HepG2 (cell line): ENCODE results near the gene KHNYN. TPM values are rescaled to one million over a fixed set of nuclear protein-coding genes. Genes with fewer than 3 reads are reported as not detected.

Experiments used
- CENPBD1 ChIP-seq: sonication (generic); formaldehyde crosslinking; IDR thresholded peaks from 2 replicates; pipeline ENCODE4 v1.8.0; 2022; ENCODE audit warnings: missing genetic modification reagents, low read depth, mild to moderate bottlenecking, borderline replicate concordance
- FOXO1 ChIP-seq: sonication (generic); formaldehyde crosslinking; IDR thresholded peaks from 2 replicates; pipeline ENCODE4 v1.4.0; 2020; ENCODE audit warnings: missing genetic modification reagents
- GPBP1L1 ChIP-seq: sonication (generic); formaldehyde crosslinking; IDR thresholded peaks from 2 replicates; pipeline ENCODE4 v1.5.0; 2020; ENCODE audit warnings: mild to moderate bottlenecking, missing genetic modification reagents
- KDM4B ChIP-seq: sonication (generic); formaldehyde crosslinking; IDR thresholded peaks from 2 replicates; pipeline ENCODE4 v1.4.0; 2020; ENCODE audit warnings: missing genetic modification reagents
- KDM5A ChIP-seq: fragments of 200-600 bp; sonication (generic); IDR thresholded peaks from 2 replicates; pipeline ENCODE4 v1.7.0; 2018; ENCODE audit warnings: antibody characterized with exemption, mild to moderate bottlenecking, low read length, borderline replicate concordance
- LBX2 ChIP-seq: sonication (generic); formaldehyde crosslinking; IDR thresholded peaks from 2 replicates; pipeline ENCODE4 v1.5.0; 2020; ENCODE audit warnings: missing genetic modification reagents, mild to moderate bottlenecking, borderline replicate concordance
- LCORL ChIP-seq, 2 experiments: fragments of 450-650 bp in 1 of 2; sonication (generic) in 1 of 2; formaldehyde crosslinking in 1 of 2; IDR thresholded peaks; 2 replicates each; pipeline versions ENCODE4 v1.5.0 to v1.6.1; 2017 to 2020; ENCODE audit warnings: antibody characterized with exemption in 1 of 2, missing genetic modification reagents in 1 of 2
- NR2F1 ChIP-seq, 2 experiments: fragments of 450-650 bp in 1 of 2; formaldehyde crosslinking in 1 of 2; IDR thresholded peaks; 2 replicates each; pipeline versions ENCODE4 v1.5.0 to v1.6.1; 2016 to 2020; ENCODE audit warnings: mild to moderate bottlenecking in 1 of 2, missing compliant biosample characterization in 1 of 2, missing genetic modification reagents in 1 of 2, moderate library complexity in 1 of 2
- NR3C1 ChIP-seq: sonication (generic); formaldehyde crosslinking; IDR thresholded peaks from 2 replicates; pipeline ENCODE4 v1.4.0; 2020; ENCODE audit warnings: missing genetic modification reagents
- SALL2 ChIP-seq: sonication (generic); formaldehyde crosslinking; IDR thresholded peaks from 2 replicates; pipeline ENCODE4 v1.8.1; 2023; ENCODE audit warnings: mild to moderate bottlenecking, missing genetic modification reagents, inconsistent platforms
- SRF ChIP-seq: IDR thresholded peaks from 2 replicates; pipeline ENCODE4 v1.6.1; 2011; ENCODE audit warnings: mild to moderate bottlenecking, low read depth, low read length, moderate library complexity
- TCF7 ChIP-seq: sonication (generic); IDR thresholded peaks from 2 replicates; pipeline ENCODE4 v1.6.1; 2016; ENCODE audit warnings: antibody characterized with exemption, low read depth
- ZBTB2 ChIP-seq: sonication (generic); formaldehyde crosslinking; IDR thresholded peaks from 2 replicates; pipeline ENCODE4 v1.8.0; 2022; ENCODE audit warnings: low read depth, missing genetic modification reagents
- ZFP41 ChIP-seq: sonication (generic); formaldehyde crosslinking; IDR thresholded peaks from 2 replicates; pipeline ENCODE4 v1.4.0; 2020; ENCODE audit warnings: mild to moderate bottlenecking, missing genetic modification reagents, borderline replicate concordance
- ZMAT5 ChIP-seq: sonication (generic); formaldehyde crosslinking; IDR thresholded peaks from 2 replicates; pipeline ENCODE4 v1.5.0; 2020; ENCODE audit warnings: mild to moderate bottlenecking, low read depth, missing genetic modification reagents, borderline replicate concordance
- ZNF101 ChIP-seq: sonication (generic); formaldehyde crosslinking; IDR thresholded peaks from 2 replicates; pipeline ENCODE4 v1.4.0; 2020; ENCODE audit warnings: mild to moderate bottlenecking, low read depth, missing genetic modification reagents, borderline replicate concordance
- ZNF205 ChIP-seq: IDR thresholded peaks from 2 replicates; pipeline ENCODE4 v1.6.1; 2018; ENCODE audit warnings: missing biosample characterization, missing genetic modification reagents
- ZNF33B ChIP-seq: sonication (generic); formaldehyde crosslinking; IDR thresholded peaks from 2 replicates; pipeline ENCODE4 v1.5.1; 2020; ENCODE audit warnings: mild to moderate bottlenecking, missing genetic modification reagents
- ZNF512 ChIP-seq: sonication (generic); formaldehyde crosslinking; IDR thresholded peaks from 2 replicates; pipeline ENCODE4 v1.4.0; 2020; ENCODE audit warnings: mild to moderate bottlenecking, missing genetic modification reagents
- ZNF614 ChIP-seq: IDR thresholded peaks from 2 replicates; pipeline ENCODE4 v1.6.1; 2018; ENCODE audit warnings: missing biosample characterization, missing genetic modification reagents, inconsistent platforms, borderline replicate concordance
- ZNF782 ChIP-seq: sonication (generic); formaldehyde crosslinking; IDR thresholded peaks from 2 replicates; pipeline ENCODE4 v1.4.0; 2020; ENCODE audit warnings: missing genetic modification reagents, mild to moderate bottlenecking, borderline replicate concordance
- polyA plus RNA-seq, 8 experiments: library from polyadenylated mRNA; depleted of rRNA in 3 of 8; stranded (reverse) in 7 of 8; unstranded in 1 of 8; fragments of >200 nt; fragmentation: Illumina TruSeq in 4 of 8; extraction: Trizol in 4 of 8; gene quantifications; 2 replicates each; pipeline versions ENCODE4 v1.2.1 to v1.2.3, GENCODE V29; 2011 to 2016; ENCODE audit warnings: low read depth in 4 of 8, missing spikeins in 1 of 8, mixed read lengths in 1 of 8; ENCODE audit not compliant: insufficient read depth in 1 of 8
- total RNA-seq, 5 experiments: library from RNA; depleted of rRNA; stranded (reverse); fragments of >200 nt; fragmentation: Illumina TruSeq; extraction: Trizol; gene quantifications; 2 replicates each; pipeline ENCODE4 v1.2.3, GENCODE V29; 2016; ENCODE audit warnings: low read depth in 1 of 5

Gene KHNYN
- total and polyA plus RNA-seq, 2 of the 13 experiments (the other 11 are each of a cell fraction or from before 2014, with no cell fraction given): 52.8 to 75.7 TPM

GRCh38 chr14:24426912-24427536 lies 2.7 kb upstream of the KHNYN start (continued):
- TF ChIP-seq ZMAT5 (no peak), NR3C1 (CRISPR knock-in tag) (no peak), LBX2 (CRISPR knock-in tag) (peak; percentile 71; the same call in 1 of the 2 replicates), NR2F1 (CRISPR knock-in tag; IDR thresholded peaks at IDR 0.05) (peak in 1 of 2 experiments; percentile 12; a peak in 1 of 4 replicates), ZNF205 (CRISPR knock-in tag) (peak; percentile 86; the same call in 1 of the 2 replicates), CENPBD1 (no peak), ZNF614 (CRISPR knock-in tag) (peak; percentile 94; the same call in 1 of the 2 replicates), GPBP1L1 (CRISPR knock-in tag) (no peak), KDM4B (CRISPR knock-in tag) (no peak; the same call in 1 of the 2 replicates), TCF7 (peak; percentile 80), ZNF101 (CRISPR knock-in tag) (0 out of 2 replicates have a peak, but pooled peaks have one; percentile 67), SRF (peak; percentile 56; the same call in 1 of the 2 replicates), ZFP41 (CRISPR knock-in tag) (peak; percentile 82; the same call in 1 of the 2 replicates), ZNF782 (peak; percentile 90; the same call in 1 of the 2 replicates), ZBTB2 (CRISPR knock-in tag) (no peak), KDM5A (no peak), SALL2 (CRISPR knock-in tag) (no peak), ZNF512 (0 out of 2 replicates have a peak, but pooled peaks have one; percentile 66), ZNF33B (CRISPR knock-in tag) (peak; percentile 46), FOXO1 (peak; percentile 79; the same call in 1 of the 2 replicates), LCORL (IDR thresholded peaks at IDR 0.05) (0 out of 2 replicates have a peak, but pooled peaks have one; percentile 18), LCORL (CRISPR knock-in tag; IDR thresholded peaks at IDR 0.05) (peak; percentile 95)
